K562 (cell line): Measurements from ENCODE around the gene IRF4. TPM values are rescaled to one million over a fixed set of nuclear protein-coding genes. Genes with fewer than 3 reads are reported as not detected.

Experiments used
- ATAC-seq: fragments of 200-7000 bp; cut with Tn5 transposase; 3 replicates; pipeline ENCODE4 v1.9.1; 2020; ENCODE audit warnings: moderate library complexity
- BruUV-seq: library from RNA; stranded (reverse); fragments of 400-500 nt; replicated peaks from 2 replicates; lab custom pipeline; 2021; lab: Mats Ljungman, UMichigan
- CTCF ChIA-PET: fragments of 300-600 bp; formaldehyde crosslinking; extraction: SDS; loops from one replicate; lab custom pipeline; 2021; ENCODE audit warnings: low intra/inter-chr PET ratio; lab: Yijun Ruan, JAX
- POLR2A ChIA-PET: fragments of 300-600, 350-650 bp; sonication (Branson Sonifier 250); formaldehyde crosslinking; extraction: SDS; loops from one replicate; lab custom pipeline; 2021; ENCODE audit warnings: antibody characterized with exemption, inconsistent platforms; lab: Yijun Ruan, JAX
- DNase-seq, 4 experiments: peaks; one replicate each; pipeline versions ENCODE4 v3.0.0 to v3.0.0-alpha.2; 2011 to 2018; ENCODE audit warnings: low spot score in 3 of 4, mixed read lengths in 3 of 4; ENCODE audit errors: extremely low read depth in 1 of 4
- FAIRE-seq: peaks from 2 replicates; lab custom pipeline; 2011; peaks lifted over from hg19 to GRCh38; lab: Jason Lieb, UNC
- H2AFZ ChIP-seq: 2 replicates; pipeline ENCODE4 v1.6.0; 2011; ENCODE audit warnings: low read depth, low read length, control low read depth, inconsistent platforms
- H3K27ac ChIP-seq: fragments of 200-600 bp; 3 replicates; pipeline ENCODE4 v1.8.0; 2011; ENCODE audit warnings: low read depth, mild to moderate bottlenecking, control low read depth, inconsistent platforms, low read length, moderate library complexity, mixed read lengths; ENCODE audit errors: extremely low read depth
- H3K27me3 ChIP-seq, 2 experiments: fragments of 300-600 bp in 1 of 2; 2 replicates in 1 of 2; 3 replicates in 1 of 2; pipeline versions ENCODE4 v1.6.0 to v1.8.0; 2011; ENCODE audit warnings: inconsistent platforms in 2 of 2, low read length in 2 of 2, mild to moderate bottlenecking in 1 of 2, mixed read lengths in 1 of 2, moderate library complexity in 1 of 2; ENCODE audit not compliant: control insufficient read depth in 2 of 2, insufficient read depth in 2 of 2
- H3K36me3 ChIP-seq: fragments of 300-600 bp; 3 replicates; pipeline ENCODE4 v1.8.0; 2011; ENCODE audit warnings: mild to moderate bottlenecking, low read length, inconsistent platforms; ENCODE audit not compliant: control insufficient read depth, insufficient read depth
- H3K4me1 ChIP-seq, 2 experiments: fragments of 200-600 bp in 1 of 2; replicated peaks in 1 of 2; 2 replicates in 1 of 2; 3 replicates in 1 of 2; pipeline versions ENCODE4 v1.5.1 to v1.8.0; 2011; ENCODE audit warnings: inconsistent platforms in 2 of 2, low read length in 2 of 2, mild to moderate bottlenecking in 1 of 2, mixed read lengths in 1 of 2, moderate library complexity in 1 of 2; ENCODE audit not compliant: control insufficient read depth in 2 of 2, insufficient read depth in 2 of 2
- H3K4me2 ChIP-seq: 2 replicates; pipeline ENCODE4 v1.6.1; 2011; ENCODE audit warnings: low read length, control low read depth, inconsistent platforms, mixed read lengths; ENCODE audit not compliant: insufficient read depth
- H3K4me3 ChIP-seq: fragments of 200-600 bp; sonication (generic), shearing (Covaris generic); 2 replicates; pipeline ENCODE4 v1.5.1; 2016; ENCODE audit warnings: control low read depth, inconsistent platforms
- H3K79me2 ChIP-seq: fragments of 200-600 bp; 3 replicates; pipeline ENCODE4 v1.8.0; 2011; ENCODE audit warnings: low read length, inconsistent platforms; ENCODE audit not compliant: control insufficient read depth, insufficient read depth
- H3K9ac ChIP-seq, 2 experiments: 2 replicates each; pipeline versions ENCODE4 v1.6.0 to v1.6.1; 2011; ENCODE audit warnings: low read depth in 2 of 2, low read length in 2 of 2, control low read depth in 1 of 2, inconsistent platforms in 1 of 2, mild to moderate bottlenecking in 1 of 2, mixed read lengths in 1 of 2; ENCODE audit not compliant: insufficient read depth in 1 of 2
- H3K9me1 ChIP-seq: one replicate; pipeline ENCODE4 v1.6.0; 2011; ENCODE audit warnings: inconsistent platforms, mild to moderate bottlenecking, low read length, moderate library complexity; ENCODE audit not compliant: control insufficient read depth, insufficient read depth
- H3K9me3 ChIP-seq: replicated peaks from 2 replicates; pipeline ENCODE4 v1.5.1; 2011; ENCODE audit warnings: low read depth, low read length, inconsistent platforms; ENCODE audit not compliant: control insufficient read depth, insufficient read depth
- H4K20me1 ChIP-seq: replicated peaks from 2 replicates; pipeline ENCODE4 v1.6.1; 2011; ENCODE audit warnings: low read length, inconsistent platforms, mixed read lengths; ENCODE audit not compliant: control insufficient read depth, insufficient read depth
- NFYB ChIP-seq: IDR thresholded peaks from 2 replicates; pipeline ENCODE4 v1.6.1; 2011; ENCODE audit warnings: mild to moderate bottlenecking, moderate library complexity; ENCODE audit not compliant: insufficient read length; ENCODE audit errors: extremely low read depth
- RBM39 ChIP-seq: fragments of 200-400 bp; formaldehyde crosslinking; optimal IDR thresholded peaks from 2 replicates; pipeline ENCODE3; 2018; ENCODE audit warnings: low read depth, low read length
- TCF3 ChIP-seq: sonication (generic); formaldehyde crosslinking; IDR thresholded peaks from 2 replicates; pipeline ENCODE4 v1.4.0; 2020; ENCODE audit warnings: mild to moderate bottlenecking, missing genetic modification reagents
- ZC3H4 ChIP-seq: sonication (generic); formaldehyde crosslinking; IDR thresholded peaks from 2 replicates; pipeline ENCODE4 v1.9.0; 2021; ENCODE audit warnings: missing genetic modification reagents, borderline replicate concordance
- WGBS: fragments of 100-300 bp; shearing (Covaris generic); methylation state at CpG from one replicate; pipeline ENCODE4 v1.1.6; 2016; ENCODE audit warnings: low coverage, mixed read lengths; ENCODE audit not compliant: insufficient coverage; ENCODE audit errors: missing lambda C conversion rate; 5-methylcytosine and 5-hydroxymethylcytosine counted together
- in situ Hi-C: fragments of 300-500 bp; cut with MboI; formaldehyde crosslinking; loops from 4 replicates; pipeline ENCODE4 v1.15.0; 2018; ENCODE audit warnings: inconsistent platforms, mixed read lengths
- intact Hi-C: fragments of 100-400 bp; cut with micrococcal nuclease; formaldehyde crosslinking; loops from 2 replicates; pipeline ENCODE4 v1.14.2; 2022
- polyA plus RNA-seq, 8 experiments: library from polyadenylated mRNA; depleted of rRNA in 4 of 8; stranded (reverse) in 5 of 8; unstranded in 3 of 8; fragments of >200 nt; fragmentation: Nextera tagmentation in 2 of 8; fragmentation: Illumina TruSeq in 1 of 8; extraction: Ambion mirVana in 2 of 8; extraction: Trizol in 1 of 8; gene quantifications; 2 replicates each; pipeline versions ENCODE4 v1.2.1 to v1.2.3, GENCODE V29; 2011 to 2014; ENCODE audit warnings: inconsistent platforms in 1 of 8, missing spikeins in 1 of 8
- total RNA-seq, 7 experiments: library from RNA; depleted of rRNA in 6 of 7; stranded (reverse); fragments of >200 nt in 6 of 7; fragmentation: Illumina TruSeq in 2 of 7; extraction: Trizol in 2 of 7; gene quantifications; 2 replicates each; pipeline versions ENCODE4 v1.2.1 to v1.2.3, GENCODE V29; 2011 to 2021; ENCODE audit warnings: low replicate concordance in 1 of 7
- TF ChIP-seq, protein P1 (sequence below), 2 experiments: fragments of 450-650 bp; IDR thresholded peaks; 2 replicates each; pipeline ENCODE4 v1.6.1; 2018; ENCODE audit warnings: mild to moderate bottlenecking in 2 of 2, low read depth in 1 of 2; ENCODE audit not compliant: partially characterized antibody in 2 of 2
- TF ChIP-seq, protein P2 (sequence below): fragments of 200-400 bp; formaldehyde crosslinking; IDR thresholded peaks from 2 replicates; pipeline ENCODE4 v1.6.1; 2017; ENCODE audit warnings: mild to moderate bottlenecking, low read depth, low read length, moderate library complexity

The IRF4 gene
- total and polyA plus RNA-seq, 9 of the 15 experiments (the other 6 are each of a cell fraction or from before 2014, with no cell fraction given), result 0.05 to 0.33 (median 0.09) TPM; not detected in 6

DNA sequence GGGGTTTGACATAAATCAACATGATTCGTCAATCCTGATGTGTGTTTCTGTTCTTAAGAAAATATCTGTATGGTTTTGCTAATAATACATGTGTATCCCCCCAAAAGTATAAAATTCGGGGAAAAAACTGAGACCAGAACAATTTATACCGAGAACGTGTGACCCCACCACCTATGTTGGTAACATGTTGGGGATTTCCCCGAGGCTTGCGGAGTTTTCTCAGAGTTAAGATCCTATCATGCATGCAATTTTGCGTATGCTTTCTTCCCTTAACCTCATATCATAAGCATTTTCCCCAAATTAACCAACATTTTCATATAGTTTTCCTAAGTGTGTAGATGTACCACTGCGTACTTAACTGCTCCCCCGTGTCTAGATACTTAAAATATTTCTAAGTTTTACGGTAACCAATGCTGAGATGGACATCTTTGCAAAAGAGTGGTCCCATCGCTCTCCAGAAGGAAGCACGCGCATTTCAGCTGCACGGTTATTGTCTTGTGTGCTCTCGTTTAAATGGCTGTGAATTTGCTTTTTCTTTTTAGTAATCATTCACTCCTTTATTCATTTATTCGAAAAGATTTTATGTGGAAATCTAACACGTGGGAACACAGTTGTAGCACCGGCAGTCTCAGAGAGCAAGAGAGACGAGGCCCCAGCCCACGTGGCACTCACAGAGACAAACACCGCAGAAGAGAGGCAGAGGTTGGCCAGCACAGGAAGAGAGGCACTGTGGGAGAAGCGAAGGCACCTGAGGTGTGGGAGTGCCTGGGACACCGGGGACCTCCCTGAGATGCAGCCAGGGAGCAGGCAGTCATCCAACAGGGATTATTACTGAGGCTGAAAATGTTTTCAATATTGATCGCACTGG lies 13.2 kb upstream of the IRF4 start (continued):
- TF ChIP-seq, protein P1, sequence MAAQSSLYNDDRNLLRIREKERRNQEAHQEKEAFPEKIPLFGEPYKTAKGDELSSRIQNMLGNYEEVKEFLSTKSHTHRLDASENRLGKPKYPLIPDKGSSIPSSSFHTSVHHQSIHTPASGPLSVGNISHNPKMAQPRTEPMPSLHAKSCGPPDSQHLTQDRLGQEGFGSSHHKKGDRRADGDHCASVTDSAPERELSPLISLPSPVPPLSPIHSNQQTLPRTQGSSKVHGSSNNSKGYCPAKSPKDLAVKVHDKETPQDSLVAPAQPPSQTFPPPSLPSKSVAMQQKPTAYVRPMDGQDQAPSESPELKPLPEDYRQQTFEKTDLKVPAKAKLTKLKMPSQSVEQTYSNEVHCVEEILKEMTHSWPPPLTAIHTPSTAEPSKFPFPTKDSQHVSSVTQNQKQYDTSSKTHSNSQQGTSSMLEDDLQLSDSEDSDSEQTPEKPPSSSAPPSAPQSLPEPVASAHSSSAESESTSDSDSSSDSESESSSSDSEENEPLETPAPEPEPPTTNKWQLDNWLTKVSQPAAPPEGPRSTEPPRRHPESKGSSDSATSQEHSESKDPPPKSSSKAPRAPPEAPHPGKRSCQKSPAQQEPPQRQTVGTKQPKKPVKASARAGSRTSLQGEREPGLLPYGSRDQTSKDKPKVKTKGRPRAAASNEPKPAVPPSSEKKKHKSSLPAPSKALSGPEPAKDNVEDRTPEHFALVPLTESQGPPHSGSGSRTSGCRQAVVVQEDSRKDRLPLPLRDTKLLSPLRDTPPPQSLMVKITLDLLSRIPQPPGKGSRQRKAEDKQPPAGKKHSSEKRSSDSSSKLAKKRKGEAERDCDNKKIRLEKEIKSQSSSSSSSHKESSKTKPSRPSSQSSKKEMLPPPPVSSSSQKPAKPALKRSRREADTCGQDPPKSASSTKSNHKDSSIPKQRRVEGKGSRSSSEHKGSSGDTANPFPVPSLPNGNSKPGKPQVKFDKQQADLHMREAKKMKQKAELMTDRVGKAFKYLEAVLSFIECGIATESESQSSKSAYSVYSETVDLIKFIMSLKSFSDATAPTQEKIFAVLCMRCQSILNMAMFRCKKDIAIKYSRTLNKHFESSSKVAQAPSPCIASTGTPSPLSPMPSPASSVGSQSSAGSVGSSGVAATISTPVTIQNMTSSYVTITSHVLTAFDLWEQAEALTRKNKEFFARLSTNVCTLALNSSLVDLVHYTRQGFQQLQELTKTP (IDR thresholded peaks at IDR 0.05; ENCODE audit: low read depth in 1 of 2, partially characterized antibody in 2 of 2), result no peak

DNA sequence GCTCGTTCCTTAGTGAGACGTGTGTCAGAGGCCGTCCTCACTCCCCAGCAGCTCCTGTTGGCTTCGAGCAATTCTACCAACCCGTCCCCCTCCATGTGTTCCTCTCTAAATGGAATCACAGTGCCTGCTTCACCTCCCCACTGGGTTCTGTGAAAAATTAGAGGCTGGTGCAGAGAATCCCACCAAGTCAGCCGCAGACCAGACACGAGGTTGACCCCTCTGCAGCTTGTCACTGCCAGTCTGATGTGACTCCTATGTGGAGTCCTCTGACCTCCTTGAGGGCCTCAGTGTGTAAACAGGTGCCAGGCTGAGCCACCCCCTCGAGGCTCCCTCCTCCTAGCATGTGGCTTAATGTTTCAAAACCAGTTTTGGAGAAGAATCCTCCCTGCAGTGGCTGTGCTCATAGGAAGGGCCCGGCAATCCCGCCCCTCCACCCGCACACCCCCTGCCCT lies 12.6 kb upstream of the IRF4 start:
- Histone ChIP-seq H3K4me1 (peaks cover 0 to 4% of the 10 kb centered on the region in 2 experiments; a peak in 1 of 5 replicates), H2AFZ (no peak overlapping the region), H3K27me3 (peaks cover 74 to 75% of the 10 kb centered on the region in 2 experiments), H3K27ac (no peak overlapping the region), H4K20me1 (peaks cover 10% of the 10 kb centered on the region; the same call in 1 of the 2 replicates), H3K9ac (no peak overlapping the region), H3K4me2 (no peak overlapping the region), H3K9me1 (no peaks in the 10 kb centered on the region), H3K79me2 (no peaks in the 10 kb centered on the region), H3K36me3 (no peaks in the 10 kb centered on the region), H3K4me3 (no peak overlapping the region), H3K9me3 (no peaks in the 10 kb centered on the region)
- intact Hi-C loops (no loop called here), in situ Hi-C loops (no loop called here)
- ChIA-PET CTCF (no interaction called here), POLR2A (no interaction called here)
- FAIRE-seq (no peak), ATAC-seq (no peak; the same call in 2 of the 3 replicates), DNase-seq (no peak)
- no TSS peak for BruUV-seq
- WGBS, result 4% methylated on average over 11 of the region's 11 CpGs
- TF ChIP-seq NFYB, result no peak
- TF ChIP-seq RBM39, result no peak
- no peak for TF ChIP-seq ZC3H4
- TF ChIP-seq, protein P2, sequence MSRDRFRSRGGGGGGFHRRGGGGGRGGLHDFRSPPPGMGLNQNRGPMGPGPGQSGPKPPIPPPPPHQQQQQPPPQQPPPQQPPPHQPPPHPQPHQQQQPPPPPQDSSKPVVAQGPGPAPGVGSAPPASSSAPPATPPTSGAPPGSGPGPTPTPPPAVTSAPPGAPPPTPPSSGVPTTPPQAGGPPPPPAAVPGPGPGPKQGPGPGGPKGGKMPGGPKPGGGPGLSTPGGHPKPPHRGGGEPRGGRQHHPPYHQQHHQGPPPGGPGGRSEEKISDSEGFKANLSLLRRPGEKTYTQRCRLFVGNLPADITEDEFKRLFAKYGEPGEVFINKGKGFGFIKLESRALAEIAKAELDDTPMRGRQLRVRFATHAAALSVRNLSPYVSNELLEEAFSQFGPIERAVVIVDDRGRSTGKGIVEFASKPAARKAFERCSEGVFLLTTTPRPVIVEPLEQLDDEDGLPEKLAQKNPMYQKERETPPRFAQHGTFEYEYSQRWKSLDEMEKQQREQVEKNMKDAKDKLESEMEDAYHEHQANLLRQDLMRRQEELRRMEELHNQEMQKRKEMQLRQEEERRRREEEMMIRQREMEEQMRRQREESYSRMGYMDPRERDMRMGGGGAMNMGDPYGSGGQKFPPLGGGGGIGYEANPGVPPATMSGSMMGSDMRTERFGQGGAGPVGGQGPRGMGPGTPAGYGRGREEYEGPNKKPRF, result no peak
- no peak for TF ChIP-seq TCF3
